T-helper 17 cell (primary cell): Measurements from ENCODE around the gene ZNF185. TPM values are rescaled to one million over a fixed set of nuclear protein-coding genes. Genes with fewer than 3 reads are reported as not detected.
A peak's percentile ranks its signal among the peaks of the same experiment; 100 is the strongest.
"Not testable (repeated sequence)": the region's sequence is repeated elsewhere in the genome, so short reads cannot be mapped to it uniquely, and the experiment has no call there.

Source experiments
- ATAC-seq: fragments of 150-1000 bp; cut with Tn5 transposase; 2 replicates; pipeline ENCODE4 v1.10.0; 2021; ENCODE audit warnings: mild to moderate bottlenecking, moderate library complexity
- DNase-seq, 3 donors: peaks; one replicate each; pipeline versions ENCODE4 v3.0.0 to v3.0.0-alpha.2; 2020 to 2021
- H3K9me3 ChIP-seq: one replicate; pipeline ENCODE4 v1.7.0; 2013; ENCODE audit warnings: low read length, mild to moderate bottlenecking; ENCODE audit not compliant: control insufficient read depth, poor library complexity, severe bottlenecking
- H3K27ac Mint-ChIP-seq: one replicate; pipeline ENCODE4 v1.8.0; 2022; ENCODE audit warnings: mild to moderate bottlenecking, moderate library complexity, mixed read lengths
- H3K27me3 Mint-ChIP-seq: one replicate; pipeline ENCODE4 v1.8.0; 2022; ENCODE audit warnings: mixed read lengths
- H3K36me3 Mint-ChIP-seq: one replicate; pipeline ENCODE4 v1.8.0; 2022; ENCODE audit warnings: low read depth, mixed read lengths
- H3K4me1 Mint-ChIP-seq: one replicate; pipeline ENCODE4 v1.8.0; 2022; ENCODE audit warnings: mild to moderate bottlenecking, mixed read lengths
- H3K4me3 Mint-ChIP-seq: one replicate; pipeline ENCODE4 v1.8.0; 2022; ENCODE audit warnings: mild to moderate bottlenecking, moderate library complexity, mixed read lengths
- total RNA-seq, 4 donors: library from RNA in 2 of 4; stranded (reverse) in 2 of 4; gene quantifications; one replicate each; pipeline ENCODE4 v1.2.3 and lab custom pipeline; 2022 to 2026

Gene ZNF185
- total RNA-seq, 2 donors from 2014 or later = 2.7 to 40.2 TPM

- H3K36me3 Mint-ChIP-seq = no peaks in the 10 kb centered on the region
- H3K4me3 Mint-ChIP-seq = no peak overlapping the region
- H3K27me3 Mint-ChIP-seq = peaks cover 32% of the 10 kb centered on the region
Measured at GRCh38 chrX:152899874-152900719, 2.2 kb downstream of the ZNF185 start.

GRCh38 chrX:152900937-152901445 is 3.1 kb downstream of the ZNF185 start:
- H3K4me1 Mint-ChIP-seq = no peaks in the 10 kb centered on the region
- H3K27me3 Mint-ChIP-seq = peaks cover 27% of the 10 kb centered on the region
- no peaks in the 10 kb centered on the region for H3K36me3 Mint-ChIP-seq
- H3K4me3 Mint-ChIP-seq = no peak overlapping the region
- no peaks in the 10 kb centered on the region for H3K9me3 ChIP-seq
- no peak overlapping the region for H3K27ac Mint-ChIP-seq
- ATAC-seq (no peak), DNase-seq (no peak)

More at GRCh38 chrX:152899874-152900719, 2.2 kb downstream of the ZNF185 start:
- Mint-ChIP-seq H3K27ac (no peak overlapping the region), H3K4me1 (no peaks in the 10 kb centered on the region)
- DNase-seq = no peak
- no peaks in the 10 kb centered on the region for H3K9me3 ChIP-seq
- no peak for ATAC-seq

GRCh38 chrX:152901816-152902501 is 4.1 kb downstream of the ZNF185 start:
- Mint-ChIP-seq H3K4me1 (no peaks in the 10 kb centered on the region), H3K27ac (no peak overlapping the region), H3K4me3 (no peak overlapping the region)

GRCh38 chrX:152902502-152902820 is 4.6 kb downstream of the ZNF185 start:
- peaks cover 16% of the 10 kb centered on the region for H3K27me3 Mint-ChIP-seq
- H3K4me1 Mint-ChIP-seq = no peaks in the 10 kb centered on the region
- ATAC-seq = no peak

More at GRCh38 chrX:152901816-152902501, 4.1 kb downstream of the ZNF185 start:
- Mint-ChIP-seq H3K36me3 (no peaks in the 10 kb centered on the region), H3K27me3 (peaks cover 17% of the 10 kb centered on the region)
- ATAC-seq (no peak), DNase-seq (no peak)
- H3K9me3 ChIP-seq = no peaks in the 10 kb centered on the region

GRCh38 chrX:152903589-152903988 is 5.7 kb downstream of the ZNF185 start:
- H3K4me1 Mint-ChIP-seq = no peaks in the 10 kb centered on the region
- no peaks in the 10 kb centered on the region for H3K9me3 ChIP-seq
- H3K27me3 Mint-ChIP-seq = peaks cover 16% of the 10 kb centered on the region
- no peak overlapping the region for H3K27ac Mint-ChIP-seq
- DNase-seq = no peak
- no peak for ATAC-seq
- no peak overlapping the region for H3K4me3 Mint-ChIP-seq
- no peaks in the 10 kb centered on the region for H3K36me3 Mint-ChIP-seq

More at GRCh38 chrX:152902502-152902820, 4.6 kb downstream of the ZNF185 start:
- Mint-ChIP-seq H3K27ac (no peak overlapping the region), H3K36me3 (no peaks in the 10 kb centered on the region), H3K4me3 (no peak overlapping the region)
- no peaks in the 10 kb centered on the region for H3K9me3 ChIP-seq
- no peak for DNase-seq

GRCh38 chrX:152904151-152905080 is 6.5 kb downstream of the ZNF185 start:
- Mint-ChIP-seq H3K27me3 (peaks cover 16% of the 10 kb centered on the region), H3K4me3 (no peak overlapping the region), H3K36me3 (no peaks in the 10 kb centered on the region), H3K27ac (no peak overlapping the region), H3K4me1 (no peaks in the 10 kb centered on the region)
- ATAC-seq = no peak
- no peaks in the 10 kb centered on the region for H3K9me3 ChIP-seq
- DNase-seq = peak in 1 of 3 donors; percentile 21

- no peaks in the 10 kb centered on the region for H3K36me3 Mint-ChIP-seq
- H3K4me1 Mint-ChIP-seq = no peaks in the 10 kb centered on the region
- ATAC-seq = no peak
- DNase-seq = no peak
- H3K27ac Mint-ChIP-seq = no peak overlapping the region
- H3K27me3 Mint-ChIP-seq = peaks cover 16% of the 10 kb centered on the region
- no peaks in the 10 kb centered on the region for H3K9me3 ChIP-seq
- no peak overlapping the region for H3K4me3 Mint-ChIP-seq
Measured at GRCh38 chrX:152905081-152905420, 7.2 kb downstream of the ZNF185 start.

GRCh38 chrX:152907084-152907651 is 9.3 kb downstream of the ZNF185 start:
- Mint-ChIP-seq H3K4me1 (no peaks in the 10 kb centered on the region), H3K27ac (no peak overlapping the region), H3K27me3 (peaks cover 10% of the 10 kb centered on the region), H3K36me3 (no peaks in the 10 kb centered on the region), H3K4me3 (no peak overlapping the region)
- H3K9me3 ChIP-seq = no peaks in the 10 kb centered on the region
- DNase-seq (no peak), ATAC-seq (no peak)

- DNase-seq (no peak), ATAC-seq (no peak)
- H3K9me3 ChIP-seq = no peaks in the 10 kb centered on the region
- Mint-ChIP-seq H3K27me3 (peaks cover 4% of the 10 kb centered on the region), H3K27ac (no peak overlapping the region), H3K4me3 (no peak overlapping the region), H3K4me1 (no peaks in the 10 kb centered on the region), H3K36me3 (no peaks in the 10 kb centered on the region)
Measured at GRCh38 chrX:152908486-152908885, 10.6 kb downstream of the ZNF185 start.

- DNase-seq, H3K4me3 Mint-ChIP-seq, H3K4me1 Mint-ChIP-seq, H3K27me3 Mint-ChIP-seq, H3K9me3 ChIP-seq, ATAC-seq, H3K36me3 Mint-ChIP-seq, H3K27ac Mint-ChIP-seq: not testable (repeated sequence)
Measured at GRCh38 chrX:152910018-152910417, 12.2 kb downstream of the ZNF185 start.

- H3K27ac Mint-ChIP-seq = no peak overlapping the region
- no peaks in the 10 kb centered on the region for H3K9me3 ChIP-seq
- no peaks in the 10 kb centered on the region for H3K36me3 Mint-ChIP-seq
- no peak for DNase-seq
- H3K27me3 Mint-ChIP-seq = no peaks in the 10 kb centered on the region
- H3K4me3 Mint-ChIP-seq = no peak overlapping the region
- no peak for ATAC-seq
- peaks cover 3% of the 10 kb centered on the region for H3K4me1 Mint-ChIP-seq
Measured at GRCh38 chrX:152912106-152912505, 14.2 kb downstream of the ZNF185 start.

- H3K36me3 Mint-ChIP-seq = no peaks in the 10 kb centered on the region
- no peaks in the 10 kb centered on the region for H3K9me3 ChIP-seq
- peaks cover 3% of the 10 kb centered on the region for H3K4me1 Mint-ChIP-seq
- ATAC-seq (no peak), DNase-seq (no peak)
- H3K27me3 Mint-ChIP-seq = no peaks in the 10 kb centered on the region
- H3K4me3 Mint-ChIP-seq = no peak overlapping the region
- H3K27ac Mint-ChIP-seq = no peak overlapping the region
Measured at GRCh38 chrX:152912641-152913040, 14.8 kb downstream of the ZNF185 start.
